Measurements from ENCODE around the gene SGPL1.

SGPL1 gene

GRCh38 chr10:70921285-70921684, 105.5 kb downstream of the SGPL1 start:
- DNase-seq (ENCODE audit: low spot score), result no peak

DNA sequence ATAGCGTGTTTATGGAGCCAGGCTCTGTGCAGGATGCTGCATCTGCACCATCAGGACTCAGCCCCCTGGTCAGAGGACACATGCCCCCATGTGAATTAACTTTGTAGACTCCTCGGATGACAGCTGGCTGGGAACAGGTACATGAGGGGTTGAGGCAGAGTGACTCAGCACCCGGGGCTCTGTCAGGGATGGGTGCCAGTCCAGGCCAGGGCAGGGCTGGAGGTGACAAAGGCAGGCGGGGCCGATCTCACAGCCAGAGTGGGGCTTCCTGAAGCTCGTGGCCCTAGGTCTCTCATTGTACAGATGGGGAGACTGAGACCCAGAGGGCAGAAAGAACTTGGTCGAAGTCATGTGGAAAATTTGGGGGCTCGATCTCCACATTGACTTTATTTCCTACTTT, 107.9 kb downstream of the SGPL1 start:
- no peak for DNase-seq (ENCODE audit: low spot score)

DNA sequence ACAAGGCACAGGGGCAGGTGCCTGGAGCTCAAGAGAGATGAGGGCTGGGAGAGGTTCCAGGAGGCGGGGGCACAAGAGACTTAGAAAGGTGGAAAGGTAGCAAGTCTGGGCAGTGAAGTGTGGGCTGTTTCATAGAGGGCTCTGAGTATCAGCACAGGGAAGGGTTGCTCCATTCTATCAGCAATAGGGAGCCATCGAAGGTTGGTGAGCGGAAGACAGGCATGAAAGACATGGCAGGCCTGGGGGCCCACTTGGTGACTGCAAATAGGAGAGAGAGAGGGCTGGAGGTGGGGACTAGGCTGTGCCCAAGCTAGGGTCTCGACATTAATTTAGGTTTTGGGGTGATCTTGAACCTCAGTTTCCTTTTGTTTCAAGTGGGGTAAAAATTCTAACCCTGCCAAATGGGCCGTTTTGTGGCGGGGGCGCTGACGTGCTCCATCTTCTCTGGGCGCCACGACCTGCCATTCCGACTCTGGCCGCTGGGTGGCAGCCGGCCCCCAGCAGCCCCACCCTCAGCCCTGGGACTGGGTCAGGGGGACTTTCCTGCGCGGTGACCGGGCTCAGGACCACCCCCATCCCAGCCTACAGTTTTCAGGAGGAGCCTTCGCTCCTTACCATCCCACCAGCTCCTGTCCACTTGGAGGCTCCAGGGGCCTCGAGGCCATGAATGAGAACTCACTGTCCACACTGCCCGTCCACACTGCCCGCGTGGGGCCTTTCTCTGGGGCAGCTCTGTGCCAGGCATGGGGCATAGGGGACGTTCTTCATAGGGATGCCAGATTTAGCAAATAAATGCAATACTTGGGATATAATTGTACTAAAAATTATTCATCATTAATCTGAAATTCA, 109.9 kb downstream of the SGPL1 start:
- DNase-seq (ENCODE audit: low spot score), result peak; percentile 26

GRCh38 chr10:70926226-70927000, 110.7 kb downstream of the SGPL1 start:
- peak; percentile 13 for DNase-seq (ENCODE audit: low spot score)

DNA sequence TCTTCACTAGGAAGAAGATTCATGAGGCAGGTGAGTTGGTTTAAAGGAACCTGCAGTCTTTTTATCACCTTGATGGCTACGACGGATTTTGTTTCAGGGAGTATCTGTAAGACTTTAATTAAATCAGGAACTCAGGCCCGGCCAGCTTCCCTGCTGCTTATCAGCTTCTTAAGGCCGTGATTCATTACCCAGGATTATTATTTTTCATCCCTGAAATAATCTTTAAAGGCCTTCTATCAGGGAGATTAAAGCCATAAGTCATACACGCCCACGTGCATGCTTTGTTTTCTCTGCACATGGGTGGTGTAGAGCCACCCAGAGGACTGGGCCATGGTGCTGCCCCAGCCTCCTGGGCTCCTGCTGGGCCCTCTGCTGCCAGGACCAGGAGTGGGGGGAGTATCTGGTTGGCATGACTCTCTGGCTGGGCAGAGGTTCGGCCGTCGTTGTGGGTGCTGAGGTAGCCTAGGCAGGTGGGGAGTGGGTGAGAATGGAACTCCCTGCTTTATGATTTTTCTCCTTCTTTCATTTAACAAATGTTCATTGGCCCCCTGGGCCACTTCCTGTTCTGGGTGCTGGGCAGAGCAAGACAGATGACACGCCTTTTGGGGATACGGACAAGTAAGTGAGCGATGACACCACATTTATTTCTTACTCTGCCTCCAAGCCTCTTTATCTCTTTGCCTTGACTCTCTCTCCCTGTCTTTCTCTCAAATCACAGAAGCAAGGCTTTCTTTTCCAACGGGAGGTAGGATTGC, 111.6 kb downstream of the SGPL1 start:
- no peak for DNase-seq (ENCODE audit: low spot score)

GRCh38 chr10:70928140-70928539, 112.4 kb downstream of the SGPL1 start:
- DNase-seq (ENCODE audit: low spot score), result no peak

DNA sequence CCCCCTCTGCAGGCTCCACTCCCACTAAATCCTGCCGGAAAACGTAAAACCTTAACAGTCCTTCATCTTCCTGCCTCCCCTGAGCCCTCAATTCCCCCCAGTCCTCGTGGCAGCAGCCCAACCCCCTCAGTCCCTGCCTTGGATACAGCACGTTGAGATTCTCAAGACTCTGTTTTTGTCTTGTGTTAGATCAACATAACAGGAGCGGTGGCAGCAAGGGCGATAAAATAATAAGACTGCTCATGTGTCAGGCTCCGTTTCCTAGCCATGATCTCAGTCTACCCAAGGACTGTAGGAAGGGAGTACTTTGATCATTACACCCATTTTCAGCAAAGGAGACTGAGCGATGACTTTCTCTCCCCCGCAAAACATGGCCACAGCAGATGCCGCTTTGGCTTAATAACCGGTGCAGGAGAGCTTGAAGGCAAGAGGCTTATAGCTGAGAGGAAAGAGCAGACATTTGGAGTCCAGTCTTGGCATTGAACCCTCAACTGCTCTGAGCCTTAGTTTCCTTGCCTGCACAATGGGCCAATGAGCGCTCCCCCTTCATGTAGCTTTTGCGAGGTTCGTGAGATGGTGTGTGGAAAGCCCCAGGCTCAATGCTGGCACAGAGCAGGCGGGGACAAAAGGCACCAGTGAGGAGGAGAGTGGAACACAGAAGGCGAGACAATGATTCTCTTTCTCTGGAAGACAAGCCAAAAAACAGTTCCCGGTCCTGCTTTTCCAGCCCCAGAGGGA, 114.7 kb downstream of the SGPL1 start:
- peak; percentile 8 for DNase-seq (ENCODE audit: low spot score)
